Measurements from ENCODE around the gene CTIF. TPM values are rescaled to one million over a fixed set of nuclear protein-coding genes. Genes with fewer than 3 reads are reported as not detected.
"Not testable (repeated sequence)": the region's sequence is repeated elsewhere in the genome, so short reads cannot be mapped to it uniquely, and the experiment has no call there.

CTIF gene
- polyA plus RNA-seq, 1 donor = 15.0 TPM

DNA sequence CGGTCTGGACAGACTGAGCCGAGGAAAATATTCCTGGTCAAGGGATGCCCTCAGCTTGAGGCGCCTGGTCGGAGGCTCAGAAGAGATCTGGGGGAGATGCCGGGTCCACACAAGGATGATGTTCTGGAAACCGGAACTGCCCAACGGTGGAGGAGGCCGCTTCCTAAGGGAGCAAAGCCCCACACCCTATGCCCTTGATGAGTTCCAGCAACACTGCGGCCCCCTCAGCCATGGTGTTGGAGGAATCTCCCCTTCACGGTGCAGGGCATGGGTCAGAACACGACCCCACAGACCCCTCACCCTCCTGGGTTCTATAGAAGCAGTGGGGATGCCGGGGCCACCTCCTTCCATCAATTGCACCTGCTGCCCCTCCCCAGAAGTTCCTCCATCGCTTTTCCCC lies 332.1 kb downstream of the CTIF start:
- DNase-seq; H3K36me3 ChIP-seq (ENCODE audit: control insufficient read depth, insufficient read depth, low read length); H3K27me3 ChIP-seq (ENCODE audit: control insufficient read depth, insufficient read depth, low read length); H3K4me3 ChIP-seq (ENCODE audit: low read length); H3K27ac ChIP-seq (ENCODE audit: low read length); H3K9me3 ChIP-seq (ENCODE audit: control insufficient read depth, low read depth, low read length); H3K4me1 ChIP-seq (ENCODE audit: control insufficient read depth, insufficient read depth, low read length): not testable (repeated sequence)
- WGBS (ENCODE audit: insufficient coverage, low lambda C conversion rate) = no CpG with 5 or more reads among the region's 13 CpGs

DNA sequence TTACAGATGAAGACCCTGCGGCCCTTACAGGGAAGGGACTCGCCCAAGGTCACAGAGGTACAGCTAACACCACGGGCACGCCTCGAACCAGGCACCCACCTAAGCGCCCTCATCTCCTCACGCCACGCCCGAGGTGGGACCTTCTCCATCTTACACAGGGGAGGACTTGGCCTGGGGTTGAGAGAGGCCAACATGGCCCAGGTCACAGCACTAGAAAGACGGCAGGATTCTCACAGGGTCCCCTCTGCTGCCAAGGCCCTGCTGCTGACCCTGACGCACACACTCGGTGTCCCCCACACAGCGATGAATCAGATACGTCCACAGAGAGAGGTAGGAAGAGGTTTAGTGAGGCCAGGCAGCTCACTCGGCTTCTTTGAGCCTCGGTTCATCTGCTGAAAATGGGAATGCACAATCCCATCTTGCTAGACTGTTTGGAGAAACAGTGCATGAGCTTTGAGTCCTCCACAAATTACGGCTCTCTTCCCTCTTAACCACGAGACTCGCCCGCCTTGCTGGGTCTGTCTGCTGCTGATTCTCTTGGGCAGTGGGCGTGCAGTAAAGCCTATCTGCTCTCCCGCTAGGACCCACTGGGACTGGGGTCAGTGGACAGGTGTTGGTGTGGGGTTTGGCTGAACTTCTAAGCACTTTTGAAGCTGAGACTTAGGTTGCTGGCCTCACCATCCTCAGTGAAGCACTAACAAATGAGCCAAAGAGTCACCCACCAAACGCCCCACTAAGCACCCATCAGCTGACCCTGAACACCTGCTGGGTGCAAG lies 332.7 kb downstream of the CTIF start:
- no CpG with 5 or more reads among the region's 23 CpGs for WGBS (ENCODE audit: insufficient coverage, low lambda C conversion rate)

DNA sequence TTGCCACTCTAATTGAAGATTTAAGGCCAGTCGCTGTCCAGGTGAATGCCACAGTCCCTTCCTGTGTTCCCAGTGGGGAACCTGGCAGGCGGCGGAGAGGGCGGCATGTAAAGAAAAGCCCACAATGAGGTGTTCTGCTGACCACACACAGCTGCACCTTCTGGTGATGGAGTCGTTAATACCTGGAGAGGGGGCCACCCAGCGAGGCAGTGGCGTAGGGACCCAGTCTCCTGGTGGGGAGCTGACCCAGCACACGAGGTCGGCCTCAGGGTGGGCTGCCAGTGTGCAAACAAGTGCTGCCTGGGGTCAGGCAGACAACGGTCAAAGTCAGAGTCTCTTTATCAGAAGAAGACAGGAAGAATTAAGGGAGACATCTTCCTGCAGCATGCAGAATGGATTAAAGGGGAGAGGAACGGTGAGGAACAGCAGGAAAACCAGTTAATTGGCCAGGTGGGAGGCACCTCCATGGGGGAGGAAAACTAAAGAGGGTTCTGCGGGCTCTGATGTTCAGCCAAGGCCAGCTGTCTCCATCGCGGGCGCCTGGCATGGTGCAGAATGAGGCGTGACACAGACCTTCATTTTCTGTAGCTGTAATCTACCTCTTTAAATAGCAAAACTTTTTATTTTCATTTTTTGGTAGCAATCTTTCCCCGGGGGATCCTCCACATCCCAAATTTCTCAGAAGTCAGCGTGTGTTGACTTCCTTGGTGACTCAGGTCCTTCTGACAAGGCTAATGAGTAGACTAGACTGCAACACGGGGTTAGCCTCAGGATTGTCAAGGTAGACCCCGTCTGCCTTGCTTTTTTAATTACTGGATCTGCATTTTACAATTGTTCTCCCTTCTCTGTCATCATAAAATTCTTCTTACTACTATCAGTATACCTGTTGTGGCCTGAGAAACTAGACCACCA lies 333.7 kb downstream of the CTIF start:
- H3K4me1 ChIP-seq (ENCODE audit: control insufficient read depth, insufficient read depth, low read length) = peaks cover 8% of the 10 kb centered on the region
- H3K36me3 ChIP-seq (ENCODE audit: control insufficient read depth, insufficient read depth, low read length) = no peaks in the 10 kb centered on the region
- WGBS (ENCODE audit: insufficient coverage, low lambda C conversion rate) = no CpG with 5 or more reads among the region's 20 CpGs
- no peak for DNase-seq
- H3K27me3 ChIP-seq (ENCODE audit: control insufficient read depth, insufficient read depth, low read length) = no peaks in the 10 kb centered on the region
- H3K9me3 ChIP-seq (ENCODE audit: control insufficient read depth, low read depth, low read length) = no peaks in the 10 kb centered on the region
- H3K4me3 ChIP-seq (ENCODE audit: low read length) = no peak overlapping the region
- H3K27ac ChIP-seq (ENCODE audit: low read length) = peak overlapping the region; percentile 9

More for the DNA sequence above, 332.7 kb downstream of the CTIF start:
- peaks cover 8% of the 10 kb centered on the region for H3K4me1 ChIP-seq (ENCODE audit: control insufficient read depth, insufficient read depth, low read length)
- H3K4me3 ChIP-seq (ENCODE audit: low read length) = no peak overlapping the region
- H3K36me3 ChIP-seq (ENCODE audit: control insufficient read depth, insufficient read depth, low read length) = no peaks in the 10 kb centered on the region
- H3K27ac ChIP-seq (ENCODE audit: low read length) = no peak overlapping the region
- no peak for DNase-seq
- H3K27me3 ChIP-seq (ENCODE audit: control insufficient read depth, insufficient read depth, low read length) = no peaks in the 10 kb centered on the region
- no peaks in the 10 kb centered on the region for H3K9me3 ChIP-seq (ENCODE audit: control insufficient read depth, low read depth, low read length)

DNA sequence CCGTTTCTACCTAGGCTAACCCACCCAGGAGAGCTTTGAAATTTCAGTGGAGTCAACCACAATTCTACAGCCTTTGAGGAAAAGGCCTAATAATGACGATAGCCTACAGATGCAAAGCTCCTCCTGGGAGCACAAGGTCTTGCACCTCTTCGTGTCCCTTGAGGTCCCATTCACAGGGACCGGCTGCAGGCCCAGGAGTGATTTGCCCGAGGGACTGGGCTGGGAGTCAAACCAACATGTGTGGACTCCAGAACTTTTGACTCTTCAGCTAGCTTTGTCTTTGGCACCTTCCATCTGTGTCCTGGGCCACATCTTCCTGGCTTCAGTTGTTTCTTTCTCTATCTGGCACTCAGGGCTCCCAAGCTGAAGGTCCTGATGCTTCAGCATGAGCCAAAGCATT lies 335.4 kb downstream of the CTIF start:
- no peak overlapping the region for H3K27ac ChIP-seq (ENCODE audit: low read length)
- peaks cover 2% of the 10 kb centered on the region for H3K27me3 ChIP-seq (ENCODE audit: control insufficient read depth, insufficient read depth, low read length)
- no peak overlapping the region for H3K4me3 ChIP-seq (ENCODE audit: low read length)
- no peaks in the 10 kb centered on the region for H3K36me3 ChIP-seq (ENCODE audit: control insufficient read depth, insufficient read depth, low read length)
- no peak for DNase-seq
- no CpG with 5 or more reads among the region's 5 CpGs for WGBS (ENCODE audit: insufficient coverage, low lambda C conversion rate)
- H3K9me3 ChIP-seq (ENCODE audit: control insufficient read depth, low read depth, low read length) = no peaks in the 10 kb centered on the region
- H3K4me1 ChIP-seq (ENCODE audit: control insufficient read depth, insufficient read depth, low read length) = peaks cover 6% of the 10 kb centered on the region

DNA sequence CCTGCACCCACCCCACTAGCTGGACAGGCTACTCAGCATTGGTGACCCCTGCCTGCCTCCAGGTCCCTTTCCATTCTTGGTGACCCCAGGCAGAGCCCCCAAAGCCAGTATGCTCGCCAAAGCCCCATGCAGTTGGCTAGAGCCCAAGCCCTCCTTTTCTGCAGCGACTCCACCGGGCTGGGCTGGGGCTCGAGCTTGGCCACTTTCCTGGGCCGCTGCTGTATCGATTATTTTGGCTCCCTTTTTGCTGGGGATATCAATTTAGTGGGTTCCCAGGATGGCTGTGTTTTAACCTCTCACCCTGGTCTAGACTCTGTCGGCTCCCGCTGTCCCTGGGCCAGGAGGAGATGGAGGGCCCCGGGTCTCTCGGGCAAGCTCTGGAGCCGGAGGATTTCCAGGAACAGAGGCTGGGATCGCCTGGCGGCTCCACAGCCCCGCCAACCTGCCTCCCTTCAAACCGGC lies 335.9 kb downstream of the CTIF start:
- Histone ChIP-seq H3K27me3 (ENCODE audit: control insufficient read depth, insufficient read depth, low read length) (peaks cover 3% of the 10 kb centered on the region), H3K4me3 (ENCODE audit: low read length) (no peak overlapping the region), H3K27ac (ENCODE audit: low read length) (no peak overlapping the region), H3K9me3 (ENCODE audit: control insufficient read depth, low read depth, low read length) (no peaks in the 10 kb centered on the region), H3K36me3 (ENCODE audit: control insufficient read depth, insufficient read depth, low read length) (no peaks in the 10 kb centered on the region), H3K4me1 (ENCODE audit: control insufficient read depth, insufficient read depth, low read length) (peaks cover 8% of the 10 kb centered on the region)
- no peak for DNase-seq
- WGBS (ENCODE audit: insufficient coverage, low lambda C conversion rate) = no CpG with 5 or more reads among the region's 15 CpGs

DNA sequence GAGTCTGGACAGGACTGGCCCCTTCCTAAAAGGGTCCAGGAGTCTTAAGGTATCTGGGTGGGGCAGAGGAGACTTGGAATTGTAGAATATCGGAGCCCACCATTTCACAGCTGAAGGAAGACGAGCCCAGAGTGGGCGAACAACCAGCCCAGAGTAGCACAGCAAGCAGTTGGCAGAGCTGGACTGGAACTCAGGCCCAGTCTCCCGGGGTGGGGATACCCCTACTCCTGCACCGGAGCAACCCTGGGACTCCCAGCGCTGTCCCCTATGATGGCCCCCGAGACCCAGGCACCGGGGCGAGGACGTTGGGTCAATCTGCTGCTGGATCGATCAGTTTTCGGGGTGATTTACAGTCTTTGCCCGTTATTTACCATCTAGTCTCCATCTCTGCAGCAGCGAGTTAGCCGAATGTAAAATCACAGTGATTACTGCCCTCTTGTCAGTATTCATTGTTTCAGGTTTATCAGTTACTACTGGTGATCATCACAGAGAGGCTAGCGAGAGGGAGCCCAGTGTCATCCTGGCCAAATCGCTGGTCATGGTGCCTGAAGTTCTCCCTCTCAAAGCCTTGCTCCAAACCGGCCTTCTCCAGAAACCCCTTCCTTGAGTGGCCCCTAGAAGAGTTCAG lies 336.6 kb downstream of the CTIF start:
- DNase-seq = no peak
- Histone ChIP-seq H3K4me1 (ENCODE audit: control insufficient read depth, insufficient read depth, low read length) (peaks cover 8% of the 10 kb centered on the region), H3K4me3 (ENCODE audit: low read length) (no peak overlapping the region), H3K36me3 (ENCODE audit: control insufficient read depth, insufficient read depth, low read length) (no peaks in the 10 kb centered on the region), H3K27me3 (ENCODE audit: control insufficient read depth, insufficient read depth, low read length) (peaks cover 3% of the 10 kb centered on the region), H3K9me3 (ENCODE audit: control insufficient read depth, low read depth, low read length) (no peaks in the 10 kb centered on the region), H3K27ac (ENCODE audit: low read length) (no peak overlapping the region)
- 94% methylated on average over 3 of the region's 18 CpGs for WGBS (ENCODE audit: insufficient coverage, low lambda C conversion rate)

DNA sequence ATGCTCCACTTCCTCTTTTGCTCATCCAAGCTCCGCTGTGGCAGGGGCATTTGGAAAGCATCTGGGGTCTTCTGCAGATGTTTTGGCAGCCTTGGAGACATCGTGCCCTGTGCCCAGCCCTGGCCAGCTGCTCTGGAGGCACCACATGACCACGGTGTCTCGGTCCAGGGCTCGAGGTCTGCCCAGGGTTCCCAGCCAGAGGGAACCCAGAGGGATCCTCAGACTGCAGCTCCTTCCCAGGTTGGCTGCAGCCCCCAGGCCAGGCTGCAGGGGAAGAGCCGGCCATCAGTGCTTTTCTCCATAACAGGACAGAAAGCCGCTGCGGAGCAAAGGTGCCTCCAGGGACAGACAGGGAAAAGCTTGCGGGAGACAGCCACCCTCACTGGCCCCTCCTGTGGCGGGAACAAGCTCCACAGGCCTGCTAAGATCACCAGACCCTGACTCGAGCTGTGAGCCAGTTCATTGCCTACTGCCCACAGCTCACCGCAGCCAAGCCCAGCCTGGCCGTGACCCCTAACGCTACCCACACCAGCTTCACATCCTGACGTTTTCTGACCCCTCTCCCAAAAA lies 337.2 kb downstream of the CTIF start:
- DNase-seq = no peak
- WGBS (ENCODE audit: insufficient coverage, low lambda C conversion rate) = no CpG with 5 or more reads among the region's 15 CpGs
- no peak overlapping the region for H3K27ac ChIP-seq (ENCODE audit: low read length)
- H3K36me3 ChIP-seq (ENCODE audit: control insufficient read depth, insufficient read depth, low read length) = no peaks in the 10 kb centered on the region
- H3K27me3 ChIP-seq (ENCODE audit: control insufficient read depth, insufficient read depth, low read length) = peaks cover 3% of the 10 kb centered on the region
- H3K4me1 ChIP-seq (ENCODE audit: control insufficient read depth, insufficient read depth, low read length) = peaks cover 8% of the 10 kb centered on the region
- H3K4me3 ChIP-seq (ENCODE audit: low read length) = no peak overlapping the region
- no peaks in the 10 kb centered on the region for H3K9me3 ChIP-seq (ENCODE audit: control insufficient read depth, low read depth, low read length)

DNA sequence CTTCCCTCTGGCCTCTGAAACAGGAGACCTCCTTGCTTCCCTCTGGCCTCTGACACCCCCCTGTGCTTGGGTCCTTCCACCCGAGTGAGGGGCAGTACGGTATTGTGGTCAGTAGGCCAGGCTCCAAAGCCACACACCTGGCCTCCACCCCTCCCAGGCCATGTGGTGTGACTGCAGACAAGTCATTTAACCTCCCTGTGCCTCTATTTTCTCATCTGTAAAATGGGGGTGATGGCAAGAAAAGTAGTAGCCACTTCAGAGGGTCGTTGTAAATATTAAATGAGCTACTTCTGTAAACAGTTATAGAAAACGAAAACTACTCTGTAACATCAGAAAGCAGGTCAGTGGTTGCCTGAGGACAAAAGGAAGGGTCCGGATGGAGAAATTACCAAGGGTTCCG lies 337.8 kb downstream of the CTIF start:
- Histone ChIP-seq H3K27me3 (ENCODE audit: control insufficient read depth, insufficient read depth, low read length) (peaks cover 3% of the 10 kb centered on the region), H3K4me3 (ENCODE audit: low read length) (no peak overlapping the region), H3K36me3 (ENCODE audit: control insufficient read depth, insufficient read depth, low read length) (no peaks in the 10 kb centered on the region), H3K27ac (ENCODE audit: low read length) (no peak overlapping the region), H3K4me1 (ENCODE audit: control insufficient read depth, insufficient read depth, low read length) (peaks cover 8% of the 10 kb centered on the region), H3K9me3 (ENCODE audit: control insufficient read depth, low read depth, low read length) (no peaks in the 10 kb centered on the region)
- DNase-seq = no peak
- 100% methylated on average over 2 of the region's 6 CpGs for WGBS (ENCODE audit: insufficient coverage, low lambda C conversion rate)

DNA sequence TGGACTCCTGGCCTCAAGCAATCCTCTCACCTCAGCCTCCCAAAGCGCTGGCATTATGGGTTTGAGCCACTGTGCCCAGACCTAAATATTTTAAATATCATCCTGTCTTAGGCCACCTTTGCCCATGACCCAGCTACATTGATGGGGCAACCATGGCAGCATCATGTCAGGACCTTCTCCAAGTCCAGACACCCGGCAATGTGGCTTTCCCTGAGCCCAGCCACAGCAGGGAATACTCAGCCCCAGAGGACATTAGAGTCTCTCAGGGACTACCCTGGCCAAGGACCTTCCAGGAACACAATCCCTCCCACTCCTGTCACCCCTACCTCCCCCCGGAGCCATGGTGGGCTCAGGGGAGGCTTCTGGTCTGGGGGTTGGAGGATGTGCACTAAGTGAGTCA lies 339.1 kb downstream of the CTIF start:
- DNase-seq = no peak
- Histone ChIP-seq H3K9me3 (ENCODE audit: control insufficient read depth, low read depth, low read length) (no peaks in the 10 kb centered on the region), H3K27me3 (ENCODE audit: control insufficient read depth, insufficient read depth, low read length) (peaks cover 3% of the 10 kb centered on the region), H3K4me3 (ENCODE audit: low read length) (no peak overlapping the region), H3K36me3 (ENCODE audit: control insufficient read depth, insufficient read depth, low read length) (no peaks in the 10 kb centered on the region), H3K27ac (ENCODE audit: low read length) (no peak overlapping the region), H3K4me1 (ENCODE audit: control insufficient read depth, insufficient read depth, low read length) (peaks cover 7% of the 10 kb centered on the region)
- no CpG with 5 or more reads among the region's 3 CpGs for WGBS (ENCODE audit: insufficient coverage, low lambda C conversion rate)

DNA sequence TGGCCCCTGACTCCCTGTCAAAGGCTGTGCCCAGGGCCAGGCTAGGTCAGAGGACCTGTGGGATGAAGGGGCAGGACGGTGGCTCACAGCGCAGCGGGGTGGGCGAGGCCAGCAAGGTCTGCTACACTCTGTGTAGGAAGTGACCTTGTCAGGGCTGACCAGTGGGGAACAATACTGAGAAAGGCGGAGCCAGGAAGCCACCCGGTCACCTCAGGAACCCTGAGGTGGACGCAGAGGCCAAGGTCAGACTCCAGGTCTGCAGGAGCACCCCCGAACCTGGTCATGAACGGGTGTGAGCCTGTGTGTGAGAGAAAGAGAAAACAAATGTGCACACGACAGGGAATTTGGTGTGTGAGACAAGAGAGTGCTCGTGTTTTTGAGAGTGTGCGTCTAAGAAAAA lies 339.6 kb downstream of the CTIF start:
- Histone ChIP-seq H3K27me3 (ENCODE audit: control insufficient read depth, insufficient read depth, low read length) (peaks cover 3% of the 10 kb centered on the region), H3K4me3 (ENCODE audit: low read length) (no peak overlapping the region), H3K4me1 (ENCODE audit: control insufficient read depth, insufficient read depth, low read length) (peaks cover 4% of the 10 kb centered on the region), H3K27ac (ENCODE audit: low read length) (no peak overlapping the region), H3K9me3 (ENCODE audit: control insufficient read depth, low read depth, low read length) (no peaks in the 10 kb centered on the region), H3K36me3 (ENCODE audit: control insufficient read depth, insufficient read depth, low read length) (no peaks in the 10 kb centered on the region)
- 92% methylated on average over 2 of the region's 12 CpGs for WGBS (ENCODE audit: insufficient coverage, low lambda C conversion rate)
- no peak for DNase-seq

All from large intestine (tissue), 3 donors.